ENCODE data around the gene SMYD3. TPM values are rescaled to one million over a fixed set of nuclear protein-coding genes. Genes with fewer than 3 reads are reported as not detected.
"Not testable (repeated sequence)": the region's sequence is repeated elsewhere in the genome, so short reads cannot be mapped to it uniquely, and the experiment has no call there.

SMYD3 gene
- polyA plus RNA-seq, 12 donors: 7.7 to 11.6 (median 9.9) TPM; not detected in 2

DNA sequence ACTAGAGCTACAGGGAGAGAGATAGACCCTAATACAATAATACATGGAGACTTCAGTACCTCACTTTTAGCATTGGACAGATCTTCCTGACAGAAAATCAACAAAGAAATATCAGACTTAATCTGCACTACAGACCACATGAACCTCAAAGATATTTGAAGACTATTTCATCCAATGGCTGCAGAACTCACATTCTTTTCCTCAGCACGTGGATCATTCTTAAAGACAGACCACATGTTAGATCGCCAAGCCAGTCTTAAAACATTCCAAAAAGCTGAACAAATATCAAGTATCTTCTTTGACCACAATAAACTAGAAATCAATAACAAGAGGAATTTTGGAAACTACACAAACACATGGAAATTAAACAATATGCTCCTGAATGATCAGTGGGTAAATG, 776.3 kb downstream of the SMYD3 start:
- no peak for DNase-seq

DNA sequence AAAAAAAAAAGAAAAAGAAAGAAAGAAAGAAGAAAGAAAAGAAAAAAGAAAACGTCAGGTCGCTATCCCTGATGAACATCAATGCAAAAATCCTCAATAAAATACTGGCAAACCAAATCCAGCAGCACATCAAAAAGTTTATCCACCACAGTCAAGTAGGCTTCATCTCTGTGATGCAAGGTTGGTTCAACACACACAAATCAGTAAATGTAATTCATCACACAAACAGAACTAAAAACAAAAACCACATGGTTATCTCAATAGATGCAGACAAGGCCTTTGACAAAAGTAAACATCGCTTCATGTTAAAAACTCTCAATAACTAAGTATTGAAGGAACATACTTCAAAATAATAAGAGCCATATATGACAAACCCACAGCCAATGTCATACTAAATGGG, 779.0 kb downstream of the SMYD3 start:
- not testable (repeated sequence) for DNase-seq

DNA sequence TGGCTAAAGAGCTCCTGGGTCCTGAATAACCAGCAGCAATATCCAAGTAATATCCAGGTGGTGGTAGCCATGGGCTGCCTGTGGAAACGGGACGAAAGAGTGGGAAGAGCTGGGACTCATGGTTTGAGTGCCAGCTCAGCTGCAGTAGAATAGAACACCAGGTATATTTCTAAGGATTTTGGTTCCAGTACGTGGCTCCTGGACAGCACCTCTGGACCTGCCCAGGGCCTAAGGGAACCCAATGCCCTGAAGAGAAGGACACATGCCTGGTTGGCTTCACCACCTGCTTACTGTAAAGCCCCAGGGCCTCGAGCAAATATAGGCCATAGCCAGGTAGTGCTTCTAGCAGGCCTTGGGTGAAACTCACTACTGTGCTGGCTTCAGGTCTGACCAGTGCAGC, 785.6 kb downstream of the SMYD3 start:
- no peak for DNase-seq

DNA sequence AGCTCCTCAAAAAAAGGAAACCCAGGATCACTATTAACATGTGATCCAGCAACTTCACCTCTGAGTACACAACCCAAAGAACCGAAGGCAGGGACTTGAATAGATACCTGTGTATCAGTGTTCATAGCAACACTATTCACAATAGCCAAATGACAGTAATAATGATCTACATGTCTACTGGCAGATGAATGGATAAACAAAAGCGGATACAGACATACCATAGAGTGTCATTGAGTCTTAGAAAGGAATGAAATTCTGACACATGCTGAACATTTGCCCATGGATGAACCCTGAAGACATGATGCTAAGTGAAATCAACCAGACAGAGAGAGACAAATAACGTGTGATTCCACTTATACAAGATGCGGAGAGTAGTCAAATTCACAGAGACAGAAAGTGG, 788.1 kb downstream of the SMYD3 start:
- no peak for DNase-seq

DNA sequence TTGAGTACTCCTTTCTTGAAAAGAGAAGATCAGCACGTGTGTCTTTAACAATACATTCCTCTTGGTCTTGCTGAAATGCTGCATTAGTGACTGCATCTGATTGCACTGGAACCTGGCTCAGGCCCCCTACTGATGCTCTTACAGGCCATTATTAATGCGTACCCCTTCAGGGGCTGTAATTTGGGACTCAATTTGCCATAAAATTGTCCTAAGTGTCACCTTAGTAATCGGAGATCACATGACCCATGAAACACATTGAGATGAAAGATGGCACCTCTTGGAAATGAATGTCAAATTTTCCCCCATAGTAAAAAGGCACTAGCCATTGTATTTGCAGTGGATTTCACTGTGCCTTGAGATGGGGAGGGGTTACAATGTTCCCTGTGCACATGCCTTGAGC, 789.0 kb downstream of the SMYD3 start:
- DNase-seq: no peak

DNA sequence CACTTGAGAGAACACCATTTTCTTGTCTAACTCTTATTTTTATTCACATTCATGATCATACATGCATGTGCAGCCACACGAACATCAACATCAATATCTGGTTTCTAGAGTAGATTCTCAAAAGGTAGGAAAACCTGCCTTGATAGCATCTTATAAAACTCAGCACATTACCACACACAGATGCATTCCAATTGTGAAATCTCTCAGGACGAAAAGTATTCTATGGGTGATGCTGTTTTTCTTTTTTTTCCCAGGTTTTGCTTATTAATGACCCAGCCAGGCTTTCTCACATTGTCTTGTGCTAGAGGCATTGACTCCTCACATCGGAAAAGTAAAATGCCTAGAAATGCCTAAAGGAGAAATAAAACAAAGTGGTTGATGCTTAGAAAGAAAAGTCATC, 789.5 kb downstream of the SMYD3 start:
- no peak for DNase-seq

DNA sequence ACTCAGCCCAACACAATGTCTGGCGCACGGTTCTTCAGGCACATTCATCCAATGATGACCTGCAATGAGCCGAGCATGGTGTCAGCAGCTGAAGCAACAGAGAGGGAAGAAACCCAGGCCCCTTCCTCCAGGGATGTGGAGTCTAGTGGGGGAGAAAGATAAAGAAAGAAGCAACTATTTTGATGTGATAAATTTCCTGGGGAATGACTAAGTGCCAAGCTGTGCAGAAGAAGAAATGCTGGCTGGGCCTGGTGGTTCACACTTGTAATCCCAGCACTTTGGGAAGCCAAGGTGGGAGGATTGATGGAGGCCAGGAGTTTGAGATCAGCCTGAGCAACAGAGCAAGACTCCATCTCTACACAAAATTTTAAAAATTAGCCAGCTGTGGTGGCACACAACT, 790.5 kb downstream of the SMYD3 start:
- no peak for DNase-seq

DNA sequence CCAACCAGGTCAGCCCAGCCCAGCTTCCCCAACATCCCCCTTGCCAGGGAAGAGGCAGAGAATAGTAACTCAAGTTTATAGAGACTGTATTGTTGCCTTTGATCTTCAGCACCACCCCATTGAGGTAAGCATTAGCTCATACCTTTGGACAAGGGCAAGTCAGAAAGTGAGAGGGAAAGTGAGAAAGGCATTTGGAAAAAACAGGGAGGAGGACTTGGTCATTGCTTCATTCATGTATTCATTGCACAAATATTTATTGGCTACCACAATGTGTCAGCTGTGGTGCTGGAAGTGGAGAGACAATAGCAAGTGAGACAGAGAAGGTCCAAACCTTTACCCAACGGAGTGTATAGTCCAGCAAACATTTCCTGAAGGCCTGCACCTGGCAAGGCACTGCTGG, 791.1 kb downstream of the SMYD3 start:
- DNase-seq: no peak

DNA sequence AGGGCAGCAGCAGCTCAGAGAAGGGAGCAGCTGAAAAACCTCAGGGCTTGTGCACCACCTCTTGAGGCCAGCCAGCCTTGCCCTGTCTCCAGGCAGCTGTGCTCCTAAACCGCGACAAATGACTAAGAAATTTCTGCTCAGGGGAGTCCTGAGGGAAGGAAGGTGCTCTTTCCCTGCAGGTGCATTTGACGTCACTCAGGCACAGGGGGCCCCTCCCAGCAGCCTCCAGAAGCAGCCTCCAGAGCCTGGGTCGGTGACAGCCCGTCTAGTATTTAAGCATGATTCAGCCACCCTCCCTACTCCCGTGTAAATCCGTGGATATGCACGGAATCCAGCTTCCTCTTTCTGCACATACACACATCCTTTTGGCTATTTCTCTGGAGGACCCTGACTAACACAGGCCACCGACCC, 791.8 kb downstream of the SMYD3 start:
- no peak for DNase-seq

DNA sequence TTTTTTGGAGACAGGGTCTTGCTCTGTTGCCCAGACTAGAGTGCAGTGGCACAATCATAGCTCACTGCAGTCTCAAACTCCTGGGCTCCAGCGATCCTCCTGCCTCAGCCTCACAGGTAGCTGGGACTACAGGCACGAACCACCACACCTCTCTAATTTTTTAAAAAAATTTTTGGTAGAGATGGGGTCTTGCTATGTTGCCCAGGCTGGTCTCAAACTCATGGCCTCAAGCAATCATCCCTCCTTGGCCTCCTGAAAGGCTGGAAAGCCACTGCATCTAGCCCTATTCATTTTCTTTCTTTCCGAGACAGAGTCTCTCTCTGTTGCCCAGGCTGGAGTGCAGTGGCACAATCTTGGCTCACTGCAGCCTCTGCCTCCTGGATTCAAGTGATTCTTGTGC, 793.1 kb downstream of the SMYD3 start:
- DNase-seq: not testable (repeated sequence)

DNA sequence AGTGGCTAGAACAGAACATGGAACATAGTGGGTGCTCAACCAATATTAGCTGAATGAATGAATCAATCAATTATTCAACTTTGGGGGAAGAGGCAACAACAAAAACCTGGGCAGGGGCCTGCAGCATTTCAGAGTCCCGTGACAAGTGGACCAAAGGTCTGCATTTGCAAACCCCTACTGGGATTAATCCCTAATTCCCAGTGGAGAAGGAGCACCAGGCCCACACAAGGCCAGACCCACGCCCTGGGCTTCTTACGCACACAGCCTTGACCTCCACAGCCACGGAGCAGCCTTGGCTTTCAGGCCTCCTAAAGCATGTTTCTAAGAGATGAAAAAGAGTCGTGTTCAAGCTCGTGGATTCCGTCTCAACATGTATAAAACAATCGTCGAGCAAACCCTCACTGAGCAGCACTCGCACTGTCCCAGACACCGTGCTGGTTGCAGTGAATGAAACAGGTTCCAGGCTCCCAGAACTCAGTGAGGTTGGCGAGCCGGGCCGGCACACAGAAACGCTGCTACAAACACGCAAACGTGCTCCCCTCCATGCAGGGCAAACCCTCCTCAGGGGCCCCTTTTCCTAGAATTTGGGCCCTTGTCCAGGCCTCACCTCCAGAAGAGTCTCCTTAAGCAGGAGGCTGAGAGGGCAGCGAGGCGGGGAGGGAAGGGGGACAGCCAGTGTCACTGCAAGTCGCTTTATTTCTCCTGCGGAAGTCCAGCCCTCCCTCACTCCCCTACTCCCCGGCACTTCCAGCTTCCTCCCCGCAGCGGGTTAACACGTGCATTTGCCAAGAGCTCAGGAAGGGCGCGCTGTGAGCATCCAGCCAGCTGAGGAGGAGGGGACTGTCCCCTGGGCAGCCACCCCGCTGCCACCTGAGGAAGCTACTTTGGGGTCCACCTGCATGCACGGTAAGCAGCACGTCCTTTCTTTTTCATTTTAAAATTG, 795.8 kb downstream of the SMYD3 start:
- DNase-seq: no peak

DNA sequence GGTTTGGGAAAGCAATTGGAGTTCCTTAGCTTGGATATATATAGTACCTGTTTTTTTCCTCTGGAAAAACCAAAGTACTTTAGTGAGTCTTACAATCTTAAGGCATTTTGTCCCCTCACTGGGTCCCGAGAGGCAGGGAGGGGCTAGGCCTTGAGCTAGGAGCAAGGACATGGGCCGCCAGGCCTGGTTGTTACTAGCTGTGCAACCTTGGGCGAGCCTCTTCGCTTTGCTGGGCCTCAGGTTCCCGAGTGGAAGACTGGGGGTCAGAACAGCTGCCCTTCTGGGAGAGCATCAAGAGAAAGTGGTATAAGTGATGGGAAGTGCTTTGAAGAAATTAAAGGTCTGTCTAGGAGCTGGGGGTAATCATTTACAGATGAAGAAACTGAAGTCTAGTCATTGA, 799.1 kb downstream of the SMYD3 start:
- no peak for DNase-seq

DNA sequence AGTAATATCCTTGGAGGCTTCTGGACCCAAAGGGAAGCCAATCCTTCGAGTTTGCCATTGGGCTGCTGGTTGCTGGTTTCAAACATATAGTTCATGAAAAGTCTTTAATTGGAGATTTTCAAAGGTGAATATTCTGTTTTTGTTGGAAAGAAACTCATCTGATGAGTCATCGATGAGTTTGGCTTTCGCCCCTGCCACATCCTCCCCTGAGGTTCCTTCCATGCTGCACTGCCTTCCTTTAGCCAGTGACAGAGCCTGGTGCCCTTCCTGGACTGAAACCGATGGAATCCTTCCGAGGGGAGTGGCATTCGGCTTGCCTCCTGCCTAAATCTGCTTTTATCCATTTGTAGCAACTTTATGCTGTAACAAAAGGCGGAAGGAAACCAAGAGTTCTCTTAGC, 802.3 kb downstream of the SMYD3 start:
- DNase-seq: no peak

DNA sequence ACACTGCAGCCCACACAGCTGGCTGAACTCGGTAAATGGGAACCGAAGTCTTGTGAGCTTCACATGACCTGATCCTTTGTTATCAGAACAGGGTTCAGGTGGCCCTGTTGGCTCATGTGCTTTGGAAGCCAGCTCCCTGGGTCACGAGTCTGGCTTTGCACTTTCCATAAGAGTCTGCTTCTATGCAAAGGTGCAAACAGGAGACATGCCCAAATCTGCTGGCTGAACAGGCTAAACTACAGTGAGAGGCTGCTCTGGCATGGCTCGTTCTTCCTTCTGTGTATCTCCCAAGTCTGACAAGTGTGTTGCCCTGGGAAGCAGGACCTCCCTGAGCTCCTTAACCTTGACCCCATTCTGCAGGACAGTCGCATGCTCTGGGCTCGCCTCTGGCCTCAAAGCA, 802.7 kb downstream of the SMYD3 start:
- DNase-seq: no peak

DNA sequence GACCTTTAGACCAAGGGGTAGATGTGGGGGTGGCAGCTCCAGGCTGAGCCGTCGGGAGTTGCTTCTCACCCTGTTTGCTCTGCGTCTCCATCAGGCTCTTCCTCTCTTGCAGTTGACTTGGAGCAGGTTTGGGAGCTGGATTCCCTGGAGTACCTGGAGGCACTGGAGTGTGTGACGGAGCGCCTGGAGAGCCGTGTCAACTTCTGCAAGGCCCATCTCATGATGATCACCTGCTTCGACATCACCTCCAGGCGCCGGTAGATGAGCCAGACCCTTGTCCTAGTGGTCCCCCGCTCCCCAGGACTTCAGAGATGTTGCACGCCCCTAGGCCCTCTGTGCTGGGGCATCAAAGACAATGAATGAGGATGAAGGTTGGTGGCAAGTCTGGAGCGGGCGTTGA, 804.7 kb downstream of the SMYD3 start:
- DNase-seq: no peak

DNA sequence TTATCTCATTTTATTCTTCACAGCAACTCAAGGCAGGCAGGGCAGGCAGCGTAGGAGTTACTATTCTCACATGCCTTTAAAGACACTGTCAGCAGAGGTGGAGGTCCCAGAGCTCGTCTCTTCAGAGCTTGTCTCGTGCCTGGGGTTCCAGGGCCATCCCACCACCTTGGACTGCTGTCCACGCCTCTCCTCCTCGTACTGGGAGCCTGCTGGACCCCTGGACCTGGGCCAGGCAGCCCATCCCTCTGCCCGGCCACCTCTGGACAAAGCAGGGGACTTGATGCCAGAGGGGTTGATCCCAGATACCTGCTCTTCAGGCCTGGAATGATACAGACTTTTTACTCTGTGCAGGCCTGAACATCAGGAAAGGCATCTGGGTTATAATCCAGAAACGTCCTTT, 805.4 kb downstream of the SMYD3 start:
- no peak for DNase-seq

DNA sequence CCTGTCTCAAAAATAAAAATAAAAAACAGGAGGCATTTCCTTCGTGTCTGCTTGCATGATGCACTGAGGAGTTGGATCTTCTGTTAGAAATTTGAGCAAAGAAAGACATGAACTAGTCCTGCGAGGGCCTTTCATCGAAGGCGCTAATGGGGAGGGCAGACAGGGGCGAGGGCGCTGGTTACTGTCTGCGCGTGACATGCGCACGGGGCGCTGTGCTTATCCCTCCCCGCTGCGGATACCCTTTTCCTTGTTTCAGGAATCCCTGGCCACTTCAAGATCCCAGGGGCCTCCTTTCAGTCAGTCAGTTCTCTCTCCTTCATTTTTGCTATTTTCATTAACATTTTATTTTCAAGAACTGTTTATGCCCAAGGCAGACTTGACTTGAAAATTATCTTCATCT, 806.4 kb downstream of the SMYD3 start:
- no peak for DNase-seq

Other genes with a start within 250 kb of the SMYD3 start
- gene TFB2M, start 59.0 kb upstream of the SMYD3 start, polyA plus RNA-seq (ENCODE audit: insufficient read length in 12 of 12): 10 to 100 TPM in 10 of 12 donors, 1 to 10 TPM in 1, not detected in 1; 5.9 to 15.7 (median 12.9) TPM
- gene CNST, start 59.2 kb upstream of the SMYD3 start, polyA plus RNA-seq (ENCODE audit: insufficient read length in 12 of 12): 10 to 100 TPM in 11 of 12 donors, not detected in 1; 12.2 to 18.2 (median 15.2) TPM
- gene SCCPDH, start 217.1 kb upstream of the SMYD3 start, polyA plus RNA-seq (ENCODE audit: insufficient read length in 12 of 12): 10 to 100 TPM in 11 of 12 donors, not detected in 1; 26.6 to 44.8 (median 38.1) TPM